Adrenal gland (tissue), 12 donors: Measurements from ENCODE around the gene ZRSR2. TPM values are rescaled to one million over a fixed set of nuclear protein-coding genes. Genes with fewer than 3 reads are reported as not detected.
A peak's percentile ranks its signal among the peaks of the same experiment; 100 is the strongest.
"Not testable (repeated sequence)": the region's sequence is repeated elsewhere in the genome, so short reads cannot be mapped to it uniquely, and the experiment has no call there.

Experiments
- DNase-seq, 7 donors: peaks; one replicate each; pipeline ENCODE4 v3.0.0-alpha.2; 2019 to 2020
- H3K27ac ChIP-seq, 5 donors: fragments of 200-600 bp; sonication (generic) in 4 of 5; 1 replicate in 3 of 5; 2 replicates in 2 of 5; pipeline versions ENCODE4 v1.5.1 to v1.8.0; 2016 to 2020; ENCODE audit warnings: mild to moderate bottlenecking in 1 of 5
- H3K27me3 ChIP-seq: fragments of 200-600 bp; 2 replicates; pipeline ENCODE4 v1.8.0; 2021
- H3K36me3 ChIP-seq, 2 donors: fragments of 200-600 bp; replicated peaks in 1 of 2; 1 replicate in 1 of 2; 2 replicates in 1 of 2; pipeline versions ENCODE4 v1.5.1 to v1.8.0; 2018 to 2022
- H3K4me1 ChIP-seq, 2 donors: fragments of 200-600 bp; replicated peaks in 1 of 2; 1 replicate in 1 of 2; 2 replicates in 1 of 2; pipeline versions ENCODE4 v1.5.1 to v1.8.0; 2018 to 2021
- H3K4me3 ChIP-seq, 4 donors: fragments of 200-600 bp; sonication (generic) in 3 of 4; one replicate each; pipeline ENCODE4 v1.5.1; 2016 to 2018
- H3K9me3 ChIP-seq, 3 donors: fragments of 200-600 bp; sonication (generic) in 1 of 3; replicated peaks in 1 of 3; 1 replicate in 2 of 3; 2 replicates in 1 of 3; pipeline versions ENCODE4 v1.5.1 to v1.8.0; 2016 to 2021
- CTCF ChIP-seq, 6 experiments: fragments of 450-650 bp in 4 of 6; fragments of 200-600 bp in 2 of 6; sonication (generic) in 1 of 6; IDR thresholded peaks; 1 replicate in 5 of 6; 2 replicates in 1 of 6; pipeline versions ENCODE4 v1.5.1 to v1.8.0; 2016 to 2021; ENCODE audit warnings: antibody characterized with exemption in 6 of 6, mild to moderate bottlenecking in 2 of 6, moderate library complexity in 1 of 6
- POLR2A ChIP-seq, 2 donors: fragments of 450-650 bp; IDR thresholded peaks; one replicate each; pipeline ENCODE4 v1.6.1; 2017; ENCODE audit warnings: antibody characterized with exemption in 2 of 2, mild to moderate bottlenecking in 2 of 2, moderate library complexity in 1 of 2
- WGBS, 4 donors: extraction: QIAGEN DNeasy Blood & Tissue Kit in 2 of 4; methylation state at CpG; one replicate each; pipeline versions ENCODE4 v1.1.5 to v1.1.7; 2013 to 2017; 5-methylcytosine and 5-hydroxymethylcytosine counted together
- intact Hi-C, 2 donors: fragments of 100-400 bp; cut with DNase I; formaldehyde crosslinking; loops; one replicate each; pipeline versions ENCODE4 v1.14.1 to v1.15.0; 2022 to 2023
- polyA plus RNA-seq, 3 donors: library from polyadenylated mRNA; stranded (reverse); fragments of 200-250 nt in 2 of 3; fragments of 350-450 nt in 1 of 3; fragmentation: Illumina TruSeq in 1 of 3; extraction: RNeasy Lipid Tissue Mini Kit (QIAGEN cat#74804) in 1 of 3; gene quantifications; one replicate each; pipeline ENCODE4 v1.2.3, GENCODE V29; 2013 to 2014
- total RNA-seq, 9 donors: library from RNA; depleted of rRNA in 4 of 9; stranded (reverse); fragments of >200 nt in 4 of 9; fragments of 120-200 nt in 1 of 9; fragmentation: NEBNext Ultra II Directional in 1 of 9; extraction: Animal tissue kit (Norgen Biotek cat#: 25700) in 1 of 9; gene quantifications; one replicate each; pipeline versions ENCODE4 v1.1.0 to v1.2.4, GENCODE V29; 2013 to 2023
- donor health status: healthy with polysubstance abuse.
- donor health status: Bipolar disorder and iron deficiency.
- donor health status: DM: yes; HTN: yes; CAD: no.
- donor health status: DM: no; HTN: no; CAD: no.
- donor health status: DM: no; HTN: no; CAD: no.
- donor health status: DM: yes; HTN: yes; CAD: no.

ZRSR2 gene
- total and polyA plus RNA-seq, 12 donors = 2.9 to 49.1 (median 9.1) TPM; not detected in 1

DNA sequence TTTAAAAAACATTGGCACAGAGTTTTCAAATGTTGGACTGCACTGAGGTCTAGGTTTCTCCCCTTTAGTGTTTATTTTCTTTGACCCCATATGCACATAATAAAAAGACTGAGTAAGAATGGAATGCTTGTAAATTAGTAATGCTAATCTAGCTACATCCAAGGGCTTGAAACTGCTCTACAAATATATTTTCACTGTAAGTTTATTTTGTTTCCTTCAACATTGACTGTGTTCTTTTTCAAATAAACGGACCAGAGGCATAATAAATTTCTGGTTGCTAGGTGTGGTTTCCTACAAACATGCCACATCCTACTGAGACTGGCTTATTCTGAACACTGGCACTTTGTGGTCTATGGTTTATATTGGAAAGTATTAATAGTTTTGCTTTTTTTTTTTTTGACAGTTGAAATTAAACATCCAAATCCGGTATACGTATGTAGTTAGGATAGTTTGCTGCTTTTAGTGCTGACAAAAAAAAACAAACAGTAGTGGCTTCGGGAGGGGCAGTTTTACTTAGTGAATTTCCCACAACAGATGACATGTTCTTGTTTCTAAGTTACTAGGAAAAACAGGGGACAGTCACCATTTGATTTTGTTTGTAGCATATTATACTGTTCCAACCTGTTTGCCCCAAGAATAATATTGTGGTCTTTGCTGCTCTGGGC lies 39.0 kb upstream of the ZRSR2 start:
- H3K4me3 ChIP-seq = no peak overlapping the region
- peaks cover 0 to 27% of the 10 kb centered on the region in 2 donors for H3K4me1 ChIP-seq
- no peaks in the 10 kb centered on the region for H3K36me3 ChIP-seq
- no peaks in the 10 kb centered on the region for H3K27me3 ChIP-seq
- peak overlapping the region in 2 of 5 donors; percentile 44 to 72 for H3K27ac ChIP-seq
- intact Hi-C loops = no loop called here
- WGBS, 4 donors = 49 to 73% (median 66%) methylated on average over 4 of the region's 4 CpGs
- no peaks in the 10 kb centered on the region for H3K9me3 ChIP-seq
- DNase-seq = no peak
- no peak for TF ChIP-seq POLR2A (IDR thresholded peaks at IDR 0.05)

- intact Hi-C loops = no loop called here
- Histone ChIP-seq H3K27me3 (no peaks in the 10 kb centered on the region), H3K27ac (no peak overlapping the region), H3K4me1 (peaks cover 0 to 18% of the 10 kb centered on the region in 2 donors), H3K9me3 (no peaks in the 10 kb centered on the region), H3K4me3 (no peak overlapping the region), H3K36me3 (no peaks in the 10 kb centered on the region)
- TF ChIP-seq POLR2A (IDR thresholded peaks at IDR 0.05) (no peak), CTCF (IDR thresholded peaks at IDR 0.05) (no peak)
- WGBS, 4 donors = 78 to 89% (median 85%) methylated on average over 2 of the region's 2 CpGs
- no peak for DNase-seq
Observed at GRCh38 chrX:15755091-15755490, 35.2 kb upstream of the ZRSR2 start.

DNA sequence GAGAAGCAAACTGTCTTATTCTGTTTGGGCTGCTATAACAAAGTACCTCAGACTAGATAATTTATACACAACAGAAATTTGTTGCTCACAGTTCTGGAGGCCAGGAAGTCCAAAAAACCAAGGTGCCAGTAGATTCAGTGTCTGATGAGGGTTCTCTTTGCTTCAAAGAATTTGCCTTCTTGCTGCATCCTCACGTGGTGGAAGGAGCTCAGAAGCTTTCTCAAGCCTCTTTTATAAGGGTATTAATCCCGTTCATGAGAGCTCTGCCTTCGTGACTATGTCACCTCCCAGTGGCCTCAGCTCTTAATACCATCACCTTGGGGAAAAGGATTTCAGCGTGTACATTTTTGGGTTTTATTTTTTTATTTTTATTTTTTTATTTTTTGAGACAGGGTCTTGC lies 32.1 kb upstream of the ZRSR2 start:
- TF ChIP-seq POLR2A (IDR thresholded peaks at IDR 0.05) = no peak
- TF ChIP-seq CTCF (IDR thresholded peaks at IDR 0.05) = no peak

DNA sequence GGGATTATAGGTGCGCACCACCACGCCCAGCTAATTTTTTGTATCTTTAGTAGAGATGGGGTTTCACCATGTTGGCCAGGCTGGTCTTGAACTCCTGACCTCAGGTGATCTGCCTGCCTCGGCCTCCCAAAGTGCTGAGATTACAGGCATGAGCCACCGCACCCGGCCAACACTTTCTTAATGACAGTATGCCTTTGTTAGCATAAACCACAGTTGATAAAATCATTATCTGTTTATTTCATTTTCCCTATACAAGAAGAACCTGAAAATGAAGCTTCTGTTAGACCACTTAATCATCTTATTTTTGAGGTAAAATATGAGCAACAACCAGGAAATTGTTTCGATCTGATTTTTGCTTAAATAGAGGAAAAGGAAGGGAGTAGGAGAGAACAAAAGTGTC lies 30.4 kb upstream of the ZRSR2 start:
- 87 to 95% (median 92%) methylated on average over 5 to 6 of the region's 6 CpGs for WGBS, 4 donors
- intact Hi-C loops, H3K9me3 ChIP-seq, H3K36me3 ChIP-seq, DNase-seq, H3K4me3 ChIP-seq, H3K27ac ChIP-seq, H3K4me1 ChIP-seq, H3K27me3 ChIP-seq: not testable (repeated sequence)

More for the DNA sequence above, 32.1 kb upstream of the ZRSR2 start:
- no peak for DNase-seq
- intact Hi-C loops = no loop called here
- H3K27ac ChIP-seq = no peak overlapping the region
- H3K4me1 ChIP-seq = no peaks in the 10 kb centered on the region
- H3K4me3 ChIP-seq = no peak overlapping the region
- WGBS, 4 donors = 80 to 94% (median 85%) methylated on average over 4 of the region's 4 CpGs
- no peaks in the 10 kb centered on the region for H3K27me3 ChIP-seq
- H3K9me3 ChIP-seq = no peaks in the 10 kb centered on the region
- no peaks in the 10 kb centered on the region for H3K36me3 ChIP-seq

- Histone ChIP-seq H3K4me1 (no peaks in the 10 kb centered on the region), H3K27me3 (no peaks in the 10 kb centered on the region), H3K36me3 (no peaks in the 10 kb centered on the region), H3K4me3 (no peak overlapping the region), H3K27ac (no peak overlapping the region), H3K9me3 (no peaks in the 10 kb centered on the region)
- DNase-seq = peak in 5 of 7 donors; percentile 17 to 56 (median 23)
- TF ChIP-seq POLR2A (IDR thresholded peaks at IDR 0.05) = no peak
- peak; percentile 42 to 76 (median 55) for TF ChIP-seq CTCF (IDR thresholded peaks at IDR 0.05)
- 72 to 84% (median 74%) methylated on average over 6 to 8 of the region's 8 CpGs for WGBS, 4 donors
- intact Hi-C loops = no loop called here
Observed at GRCh38 chrX:15761564-15762191, 28.6 kb upstream of the ZRSR2 start.
